ENCODE data around the gene FASN.
"Not testable (repeated sequence)": the region's sequence is repeated elsewhere in the genome, so short reads cannot be mapped to it uniquely, and the experiment has no call there.

Gene FASN

GRCh38 chr17:82098169-82098938 lies at the start of gene FASN:
FASN (minus strand) TSS chr17:82098236; CDS start chr17:82096445, 1,791 bp downstream.
- in situ Hi-C loops (cut with MboI; ENCODE audit: low sequenced_read_pairs): no loop called here

- in situ Hi-C loops (cut with MboI; ENCODE audit: low sequenced_read_pairs): no loop called here
Measured at GRCh38 chr17:82146663-82147654, 48.9 kb upstream of the FASN start.

- in situ Hi-C loops (cut with MboI; ENCODE audit: low sequenced_read_pairs): no loop called here
Measured at GRCh38 chr17:82145550-82146155, 47.6 kb upstream of the FASN start.

GRCh38 chr17:82143333-82143732 lies 45.3 kb upstream of the FASN start:
- in situ Hi-C loops (cut with MboI; ENCODE audit: low sequenced_read_pairs): no loop called here

GRCh38 chr17:82139961-82140360 lies 41.9 kb upstream of the FASN start:
- in situ Hi-C loops (cut with MboI; ENCODE audit: low sequenced_read_pairs): not testable (repeated sequence)

- in situ Hi-C loops (cut with MboI; ENCODE audit: low sequenced_read_pairs): no loop called here
Measured at GRCh38 chr17:82138511-82138992, 40.5 kb upstream of the FASN start.

- in situ Hi-C loops (cut with MboI; ENCODE audit: low sequenced_read_pairs): no loop called here
Measured at GRCh38 chr17:82134101-82134500, 36.1 kb upstream of the FASN start.

- in situ Hi-C loops (cut with MboI; ENCODE audit: low sequenced_read_pairs): not testable (repeated sequence)
Measured at GRCh38 chr17:82133166-82133953, 35.3 kb upstream of the FASN start.

GRCh38 chr17:82129095-82129494 lies 31.1 kb upstream of the FASN start:
- in situ Hi-C loops (cut with MboI; ENCODE audit: low sequenced_read_pairs): no loop called here

- in situ Hi-C loops (cut with MboI; ENCODE audit: low sequenced_read_pairs): no loop called here
Measured at GRCh38 chr17:82128287-82128686, 30.3 kb upstream of the FASN start.

- in situ Hi-C loops (cut with MboI; ENCODE audit: low sequenced_read_pairs): no loop called here
Measured at GRCh38 chr17:82127704-82128103, 29.7 kb upstream of the FASN start.

- in situ Hi-C loops (cut with MboI; ENCODE audit: low sequenced_read_pairs): no loop called here
Measured at GRCh38 chr17:82127315-82127595, 29.2 kb upstream of the FASN start.

GRCh38 chr17:82126556-82127314 lies 28.7 kb upstream of the FASN start:
- in situ Hi-C loops (cut with MboI; ENCODE audit: low sequenced_read_pairs): no loop called here

- in situ Hi-C loops (cut with MboI; ENCODE audit: low sequenced_read_pairs): no loop called here
Measured at GRCh38 chr17:82124101-82124500, 26.1 kb upstream of the FASN start.

GRCh38 chr17:82121660-82122629 lies 23.9 kb upstream of the FASN start:
- in situ Hi-C loops (cut with MboI; ENCODE audit: low sequenced_read_pairs): no loop called here

GRCh38 chr17:82121246-82121645 lies 23.2 kb upstream of the FASN start:
- in situ Hi-C loops (cut with MboI; ENCODE audit: low sequenced_read_pairs): no loop called here

- in situ Hi-C loops (cut with MboI; ENCODE audit: low sequenced_read_pairs): no loop called here
Measured at GRCh38 chr17:82120148-82120547, 22.1 kb upstream of the FASN start.

- in situ Hi-C loops (cut with MboI; ENCODE audit: low sequenced_read_pairs): no loop called here
Measured at GRCh38 chr17:82118815-82119380, 20.9 kb upstream of the FASN start.

Measured in hTERT RPE-1 (cell line).